Measurements from ENCODE around the gene ARFGEF2.
"Not testable (repeated sequence)": the region's sequence is repeated elsewhere in the genome, so short reads cannot be mapped to it uniquely, and the experiment has no call there.

Gene ARFGEF2

DNA sequence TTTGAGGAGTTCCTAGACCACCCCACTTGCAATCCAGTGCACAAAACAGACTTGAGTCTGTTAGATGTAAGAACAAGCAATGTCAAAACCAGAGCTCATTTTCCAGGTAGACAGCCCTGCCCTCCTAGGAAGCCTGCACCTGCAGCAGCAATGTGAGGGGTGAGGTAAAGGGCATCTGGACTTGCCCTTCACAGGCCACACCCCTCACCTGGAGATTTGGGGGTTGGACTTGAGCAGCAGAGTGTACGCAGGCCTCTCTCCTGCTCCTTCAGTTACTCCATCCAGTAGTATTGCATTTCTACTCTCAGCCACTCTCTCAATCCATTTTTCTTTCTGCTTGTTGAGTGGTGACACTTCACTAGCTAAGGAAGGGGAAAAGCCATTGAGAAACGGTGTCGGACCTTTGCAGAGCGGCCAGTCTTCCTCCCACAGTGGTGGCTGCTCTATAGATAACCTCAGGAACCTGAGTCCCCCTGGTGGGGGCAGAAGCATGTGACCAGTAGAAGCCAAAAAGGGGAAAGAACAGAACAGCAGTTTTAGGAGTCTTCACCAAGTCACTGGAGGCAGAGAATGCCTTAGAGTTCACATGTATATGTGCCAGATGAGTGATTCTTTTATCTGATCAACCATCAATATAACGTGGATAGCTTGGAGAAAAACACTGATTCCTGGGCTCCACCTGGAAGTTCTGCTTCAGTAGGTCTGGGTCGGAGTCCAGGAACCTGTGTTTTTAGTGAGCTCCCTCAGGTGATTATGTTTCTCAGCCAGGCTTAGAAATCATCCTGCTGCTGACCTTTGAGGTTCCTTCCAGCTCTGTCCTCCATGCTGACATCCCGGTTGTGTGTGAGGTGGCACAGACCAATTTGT is 28.0 kb downstream of the ARFGEF2 start:
- DNase-seq = no peak
- intact Hi-C loops (cut with DNase I) = no loop called here

GRCh38 chr20:48951041-48951440 is 29.5 kb downstream of the ARFGEF2 start:
- DNase-seq = no peak
- intact Hi-C loops (cut with DNase I) = no loop called here

DNA sequence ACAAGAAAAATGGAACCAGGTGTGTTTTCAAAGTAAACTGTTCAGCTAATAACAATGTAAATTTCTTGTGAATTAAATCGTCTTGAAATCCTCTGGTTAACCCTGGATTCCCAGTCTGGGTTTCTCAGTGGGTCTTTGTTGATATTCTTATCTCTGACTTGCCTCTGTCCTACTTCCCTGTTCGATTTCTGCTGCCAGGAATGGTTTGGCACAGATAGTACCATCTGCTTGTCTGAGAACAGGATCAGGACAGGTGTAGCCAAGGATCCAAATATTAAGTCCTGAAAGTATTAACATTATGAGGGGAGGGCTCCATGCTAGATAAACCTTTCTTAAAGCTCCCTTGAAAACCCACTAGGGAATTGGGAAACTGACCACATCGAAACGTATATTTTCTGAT is 30.1 kb downstream of the ARFGEF2 start:
- no peak for DNase-seq
- intact Hi-C loops (cut with DNase I) = no loop called here

DNA sequence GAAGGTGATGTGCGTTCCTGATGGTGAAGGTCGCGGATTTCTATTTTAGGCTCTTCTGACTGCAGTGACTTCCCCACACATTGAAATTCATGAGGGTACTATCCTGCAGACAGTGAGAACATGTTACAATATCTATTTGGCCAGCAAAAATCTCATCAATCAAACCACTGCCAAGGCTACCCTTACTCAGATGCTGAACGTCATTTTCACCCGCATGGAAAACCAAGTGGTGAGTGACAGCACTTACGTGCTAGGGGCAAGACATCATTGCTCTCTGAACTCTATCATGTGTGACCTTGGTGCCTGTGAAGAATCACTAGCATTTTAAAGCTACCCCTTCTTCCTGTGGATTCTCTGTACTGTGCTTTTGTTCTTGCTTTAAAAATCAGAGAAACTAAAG is 31.1 kb downstream of the ARFGEF2 start:
- intact Hi-C loops (cut with DNase I) = no loop called here
- no peak for DNase-seq

DNA sequence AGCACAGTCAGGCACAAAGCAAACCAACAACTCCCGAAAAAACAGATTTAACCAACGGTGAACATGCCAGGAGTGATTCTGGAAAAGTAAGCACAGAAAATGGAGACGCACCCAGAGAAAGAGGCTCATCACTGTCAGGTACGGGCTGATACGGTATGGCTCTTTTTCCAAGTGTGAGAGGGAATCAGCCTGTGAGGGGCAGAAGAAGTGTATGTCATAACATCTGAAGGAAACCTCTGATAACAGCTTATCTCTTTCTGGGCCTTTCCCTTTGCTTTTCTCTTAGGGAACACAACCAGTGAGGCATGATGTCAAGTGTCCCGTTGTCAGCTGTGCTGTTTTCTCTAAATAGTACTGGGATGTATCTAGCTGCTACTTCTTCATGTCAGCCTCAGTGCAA is 32.1 kb downstream of the ARFGEF2 start:
- no peak for DNase-seq
- intact Hi-C loops (cut with DNase I) = no loop called here

- intact Hi-C loops (cut with DNase I) = no loop called here
- no peak for DNase-seq
Measured at GRCh38 chr20:48956052-48956451, 34.5 kb downstream of the ARFGEF2 start.

DNA sequence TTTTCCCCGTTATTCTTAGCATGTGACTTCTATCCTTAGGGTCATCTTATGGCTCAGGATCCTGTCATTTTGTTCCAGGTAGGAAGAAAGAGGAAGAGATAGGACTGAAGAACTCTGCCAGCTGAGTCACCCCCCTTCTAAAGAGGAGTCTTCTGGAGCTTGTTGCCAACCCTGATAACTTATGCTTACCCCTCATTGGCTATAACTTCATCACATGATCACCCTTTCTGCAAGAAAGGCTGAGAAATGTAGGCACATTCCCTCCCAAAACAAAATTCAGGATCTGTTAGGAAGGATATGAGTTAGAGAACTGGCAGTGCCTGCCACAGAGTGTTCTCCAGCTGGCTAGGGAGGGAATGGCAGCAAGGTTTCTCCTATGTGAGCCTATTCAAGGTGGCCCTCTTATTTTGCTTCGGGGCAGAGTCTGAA is 35.6 kb downstream of the ARFGEF2 start:
- intact Hi-C loops (cut with DNase I) = no loop called here
- DNase-seq = no peak

DNA sequence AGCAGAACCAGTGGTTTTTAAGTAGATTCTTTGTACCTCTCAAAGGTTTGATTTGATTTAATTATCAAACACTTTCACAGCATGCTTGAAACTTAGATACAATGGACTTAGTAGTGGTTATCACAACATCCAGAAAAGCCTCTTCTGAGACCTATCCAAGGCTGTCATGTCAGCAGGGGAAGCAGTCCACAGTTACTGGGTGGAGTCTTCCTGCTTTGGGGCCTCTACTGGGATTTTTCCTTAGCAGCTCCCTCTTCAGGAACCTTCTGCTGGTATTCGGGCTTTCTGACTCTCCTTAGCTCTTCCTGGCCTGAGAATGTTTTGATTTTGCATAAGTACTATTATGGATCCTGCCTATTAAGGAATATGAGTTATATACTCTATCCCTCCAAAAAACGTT is 36.0 kb downstream of the ARFGEF2 start:
- DNase-seq = no peak
- intact Hi-C loops (cut with DNase I) = no loop called here

DNA sequence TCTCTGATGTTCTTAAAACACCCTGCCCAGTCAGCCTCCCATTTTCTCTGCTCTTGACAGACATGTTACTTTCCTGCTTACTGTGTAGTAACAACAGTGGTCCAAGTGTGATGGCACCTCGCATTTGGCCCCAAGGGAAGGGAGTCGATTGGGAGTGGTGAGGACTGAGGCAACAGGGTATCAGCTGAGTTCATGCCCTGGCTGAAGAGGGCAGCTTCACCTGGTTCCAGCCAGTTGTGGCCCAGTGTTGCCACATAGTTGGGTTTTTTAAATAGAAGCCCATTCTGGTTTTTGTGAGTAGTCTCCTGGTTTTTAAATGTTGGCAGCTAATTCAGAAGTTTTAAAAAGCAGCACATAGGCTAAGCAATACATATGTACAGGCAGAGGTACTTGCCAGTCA is 37.2 kb downstream of the ARFGEF2 start:
- intact Hi-C loops (cut with DNase I) = no loop called here
- DNase-seq = no peak

GRCh38 chr20:48959899-48960550 is 38.5 kb downstream of the ARFGEF2 start:
- DNase-seq = no peak
- intact Hi-C loops (cut with DNase I) = no loop called here

- no peak for DNase-seq
- intact Hi-C loops (cut with DNase I) = no loop called here
Measured at GRCh38 chr20:48962421-48962820, 40.9 kb downstream of the ARFGEF2 start.

DNA sequence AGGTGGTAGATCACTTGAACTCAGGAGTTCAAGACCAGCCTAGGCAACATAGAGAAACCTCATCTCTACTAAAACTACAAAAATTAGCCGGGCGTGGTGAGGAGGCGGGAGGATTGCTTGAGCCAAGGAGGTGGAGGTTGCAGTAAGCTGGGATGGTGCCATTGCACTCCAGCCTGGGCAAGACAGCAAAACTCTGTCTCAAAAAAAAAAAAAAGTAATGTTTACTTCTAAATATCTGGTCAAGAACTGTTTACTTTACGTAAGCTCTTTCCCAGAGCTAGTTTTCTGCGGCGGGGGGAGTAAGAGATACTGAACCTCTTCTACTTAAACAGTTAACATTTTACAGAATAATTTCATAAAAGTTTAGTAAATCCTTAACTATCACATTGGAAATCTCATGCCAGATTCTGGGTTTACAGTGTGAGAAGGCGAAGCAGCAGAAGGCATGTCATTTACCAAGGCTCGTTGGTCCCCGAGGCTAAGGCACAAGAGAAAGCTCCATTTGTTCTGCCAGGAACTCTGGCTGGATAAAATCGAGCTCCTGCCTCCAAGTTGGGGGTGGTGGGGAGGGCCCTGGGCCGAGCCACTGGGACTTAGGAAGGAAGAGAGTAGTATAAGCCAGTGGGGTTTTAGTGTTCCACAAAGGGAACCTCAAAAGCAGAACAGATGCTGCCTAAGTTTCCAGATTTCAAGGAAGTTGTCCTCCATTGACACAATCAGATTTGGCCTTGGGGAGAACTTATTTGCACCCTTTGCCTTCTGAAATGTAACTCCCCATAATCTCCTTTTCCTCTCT is 41.7 kb downstream of the ARFGEF2 start:
- intact Hi-C loops (cut with DNase I) = no loop called here
- DNase-seq = peak in 1 of 10 donors; percentile 32

DNA sequence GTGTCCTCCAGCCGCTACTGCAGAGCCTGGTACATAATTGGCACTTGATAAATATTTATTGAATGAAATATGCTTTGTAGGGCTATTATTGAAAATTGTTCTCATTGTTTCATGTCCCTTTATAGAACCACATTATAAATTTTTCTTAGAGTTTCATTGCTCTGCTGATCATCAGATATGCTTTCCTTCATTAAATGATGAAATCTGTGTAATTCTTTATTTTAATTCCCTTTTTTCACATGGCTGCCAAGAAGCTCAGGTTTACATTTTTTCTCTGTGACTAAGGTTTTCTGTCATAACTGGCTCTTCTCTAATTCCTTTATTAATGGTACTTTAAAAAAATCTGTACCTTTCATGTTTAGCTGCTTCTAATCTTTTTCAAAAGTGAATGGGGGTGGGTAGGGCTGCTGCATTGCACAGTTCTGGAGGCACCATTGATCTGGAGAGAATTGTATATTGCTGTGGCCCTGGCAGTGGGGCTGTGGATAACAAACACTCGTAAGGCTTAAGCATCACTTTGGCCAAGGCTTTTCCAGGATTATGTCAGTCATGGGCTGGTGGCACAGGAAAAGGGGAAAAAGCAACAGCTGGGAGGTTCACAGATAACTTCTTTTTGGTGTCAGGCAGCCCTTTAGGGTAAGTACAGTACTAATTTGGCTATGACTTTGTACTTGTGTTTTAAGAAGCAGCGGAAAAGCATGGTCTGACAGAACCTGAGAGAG is 43.8 kb downstream of the ARFGEF2 start:
- no peak for DNase-seq
- intact Hi-C loops (cut with DNase I) = no loop called here

DNA sequence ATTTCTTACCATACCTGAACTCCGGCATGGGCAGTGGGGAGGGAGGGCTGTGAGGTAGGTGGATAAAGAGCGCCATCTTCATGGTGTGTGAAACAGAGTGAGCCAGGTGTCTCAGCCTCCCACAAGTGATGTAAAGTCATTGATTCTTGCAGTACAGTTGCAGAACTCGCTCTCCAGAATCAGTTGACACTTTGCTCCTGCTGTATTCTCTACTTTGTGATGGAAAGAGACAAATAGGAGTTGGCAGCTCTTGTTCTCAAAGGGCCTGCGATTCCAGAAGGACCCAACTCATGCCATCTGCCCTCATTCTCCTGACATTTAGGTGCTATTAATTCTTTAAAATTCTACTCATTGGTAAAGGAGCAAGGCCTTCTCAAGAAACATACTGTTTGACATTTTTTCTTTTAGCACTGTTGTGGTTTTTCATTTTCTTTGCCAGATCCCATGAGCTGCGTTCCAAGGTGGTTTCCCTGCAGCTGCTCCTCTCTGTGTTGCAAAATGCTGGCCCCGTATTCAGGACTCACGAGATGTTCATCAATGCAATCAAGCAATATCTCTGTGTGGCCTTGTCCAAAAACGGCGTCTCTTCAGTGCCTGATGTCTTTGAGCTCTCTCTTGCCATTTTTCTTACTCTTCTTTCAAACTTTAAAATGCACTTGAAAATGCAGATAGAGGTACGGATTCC is 49.3 kb downstream of the ARFGEF2 start:
- no peak for DNase-seq
- intact Hi-C loops (cut with DNase I) = no loop called here

DNA sequence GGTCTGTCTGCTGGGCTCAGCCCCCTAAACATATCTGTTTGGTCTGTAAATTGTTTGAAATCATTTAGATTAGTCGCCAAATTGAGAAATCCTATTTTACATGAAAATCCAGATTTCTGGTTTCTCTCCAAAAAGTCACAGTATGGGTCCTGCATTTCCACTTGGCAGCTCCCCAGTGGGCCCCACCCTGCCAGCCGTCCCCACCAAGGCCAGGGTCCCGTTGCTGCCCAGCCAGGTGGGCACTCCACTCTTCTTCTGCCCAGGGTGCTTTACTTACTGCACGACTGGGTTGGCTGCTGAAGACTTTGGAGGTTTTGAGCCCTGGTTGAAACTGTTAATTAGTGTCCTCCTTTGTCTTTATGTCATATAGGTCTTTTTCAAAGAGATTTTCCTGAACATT is 50.4 kb downstream of the ARFGEF2 start:
- intact Hi-C loops (cut with DNase I) = no loop called here
- DNase-seq = no peak

DNA sequence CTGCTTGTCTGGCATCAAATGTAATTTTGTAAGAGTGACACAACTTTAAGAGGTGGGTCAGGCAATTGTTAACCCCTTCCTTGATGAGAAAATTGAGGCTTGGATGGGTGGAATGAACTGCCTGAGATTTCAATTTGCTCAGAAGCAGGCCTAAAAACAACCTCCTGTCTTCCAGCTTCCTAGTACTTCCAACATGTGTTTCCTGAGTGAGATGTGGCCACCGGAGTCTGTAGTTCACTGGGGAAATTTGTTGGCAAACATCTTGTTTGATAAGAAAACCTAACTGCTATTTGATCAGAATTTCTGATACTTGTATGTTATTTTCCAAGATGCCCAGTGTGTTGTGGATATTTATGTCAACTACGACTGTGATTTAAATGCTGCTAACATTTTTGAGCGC is 51.3 kb downstream of the ARFGEF2 start:
- intact Hi-C loops (cut with DNase I) = no loop called here
- no peak for DNase-seq

GRCh38 chr20:48975955-48976354 is 54.4 kb downstream of the ARFGEF2 start:
- intact Hi-C loops (cut with DNase I) = no loop called here
- DNase-seq = no peak

GRCh38 chr20:48979980-48980379 is 58.5 kb downstream of the ARFGEF2 start:
- intact Hi-C loops (cut with DNase I); DNase-seq: not testable (repeated sequence)

DNA sequence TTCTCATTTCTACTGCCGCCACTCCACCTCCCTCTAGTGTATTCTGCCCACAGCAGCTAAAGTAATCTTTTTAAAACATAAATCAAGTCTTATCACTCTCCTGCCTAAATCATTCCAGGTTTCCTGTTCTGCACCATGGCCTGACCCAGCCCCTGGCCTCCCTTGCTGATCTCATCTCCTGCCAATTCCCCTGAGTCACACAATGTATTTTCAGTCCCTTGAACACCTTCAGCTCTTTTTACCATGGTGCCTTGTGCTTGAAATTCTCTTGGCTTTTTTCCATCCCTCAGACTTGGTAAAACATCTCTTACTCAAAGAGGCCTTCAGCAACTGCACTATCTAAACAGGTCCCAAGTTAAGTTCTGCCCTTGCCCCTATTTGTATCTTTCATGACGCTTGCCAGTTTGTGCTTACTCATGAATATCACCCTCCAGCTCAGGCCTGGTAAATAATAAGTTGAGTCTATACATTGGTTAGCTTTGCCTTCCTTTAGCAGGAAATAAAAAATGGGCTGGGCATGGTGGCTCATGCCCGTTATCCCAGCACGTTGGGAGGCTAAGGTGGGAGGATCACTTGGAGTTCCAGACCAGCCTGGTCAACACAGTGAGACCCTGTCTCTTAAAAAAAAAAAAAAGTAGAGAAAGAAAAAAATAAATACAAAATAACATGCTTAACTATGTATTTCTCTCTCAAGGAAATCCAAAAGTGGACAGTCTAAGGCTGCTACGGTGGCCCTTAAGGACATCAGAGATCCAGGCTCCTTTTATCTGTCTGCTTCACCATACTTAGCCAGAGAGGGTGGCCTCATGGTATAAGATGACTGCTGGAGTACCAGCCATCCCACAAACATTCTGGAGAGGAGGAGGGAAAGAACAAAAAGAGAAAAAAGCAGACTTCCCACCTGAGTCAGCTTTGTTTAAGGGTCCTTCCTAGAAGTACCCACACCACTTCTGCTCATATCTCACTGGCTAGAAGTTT is 62.2 kb downstream of the ARFGEF2 start:
- intact Hi-C loops (cut with DNase I) = no loop called here
- no peak for DNase-seq
